Measurements from ENCODE around the gene NTRK3.

DNA sequence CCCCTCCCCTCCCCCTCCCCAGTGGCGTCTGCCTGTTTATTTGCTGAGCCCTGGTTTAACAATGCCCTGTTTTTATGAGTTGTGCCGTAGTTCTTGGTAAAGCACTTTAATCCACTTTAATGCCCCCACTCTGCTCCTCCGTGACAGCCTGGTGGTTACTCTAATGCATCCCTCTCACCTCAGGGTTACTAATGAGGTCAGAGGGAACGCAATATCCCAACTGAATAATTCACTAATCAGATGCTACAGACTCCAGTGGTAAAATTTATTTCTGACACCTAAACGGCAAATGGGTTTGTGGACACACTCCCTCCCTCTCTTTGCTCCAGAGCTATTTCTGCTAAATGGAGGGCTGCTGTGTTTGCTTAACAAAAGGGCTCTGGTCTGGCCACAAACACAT lies 26.1 kb upstream of the NTRK3 start:
- TF ChIP-seq POLR2A (IDR thresholded peaks at IDR 0.05; ENCODE audit: control extremely low read depth in 1 of 2, low read depth in 2 of 2, low read length in 2 of 2) (no peak), RAD21 (IDR thresholded peaks at IDR 0.05 in 1 of 2, conservative IDR thresholded peaks at IDR 0.05 in 1 of 2; ENCODE audit: low read depth in 2 of 2, low read length in 2 of 2) (no peak), GABPA (IDR thresholded peaks at IDR 0.05; ENCODE audit: borderline replicate concordance, insufficient read depth, low read length) (no peak), TEAD4 (IDR thresholded peaks at IDR 0.05; ENCODE audit: low read depth, low read length) (no peak), KDM1A (IDR thresholded peaks at IDR 0.05; ENCODE audit: borderline replicate concordance, low read length) (no peak), EZH2 (IDR thresholded peaks at IDR 0.05; ENCODE audit: low read depth, low read length, severe bottlenecking) (no peak), BRCA1 (IDR thresholded peaks at IDR 0.05; ENCODE audit: low read depth, low read length) (no peak), ATF3 (IDR thresholded peaks at IDR 0.05; ENCODE audit: insufficient read depth, low read depth, low read length) (no peak), RBBP5 (IDR thresholded peaks at IDR 0.05; ENCODE audit: borderline replicate concordance, low read depth, low read length) (no peak), JUND (IDR thresholded peaks at IDR 0.05; ENCODE audit: low read length) (no peak), ZNF274 (IDR thresholded peaks at IDR 0.05; ENCODE audit: borderline replicate concordance, extremely low read depth, low read length) (no peak)
- TF ChIP-seq, protein P1, sequence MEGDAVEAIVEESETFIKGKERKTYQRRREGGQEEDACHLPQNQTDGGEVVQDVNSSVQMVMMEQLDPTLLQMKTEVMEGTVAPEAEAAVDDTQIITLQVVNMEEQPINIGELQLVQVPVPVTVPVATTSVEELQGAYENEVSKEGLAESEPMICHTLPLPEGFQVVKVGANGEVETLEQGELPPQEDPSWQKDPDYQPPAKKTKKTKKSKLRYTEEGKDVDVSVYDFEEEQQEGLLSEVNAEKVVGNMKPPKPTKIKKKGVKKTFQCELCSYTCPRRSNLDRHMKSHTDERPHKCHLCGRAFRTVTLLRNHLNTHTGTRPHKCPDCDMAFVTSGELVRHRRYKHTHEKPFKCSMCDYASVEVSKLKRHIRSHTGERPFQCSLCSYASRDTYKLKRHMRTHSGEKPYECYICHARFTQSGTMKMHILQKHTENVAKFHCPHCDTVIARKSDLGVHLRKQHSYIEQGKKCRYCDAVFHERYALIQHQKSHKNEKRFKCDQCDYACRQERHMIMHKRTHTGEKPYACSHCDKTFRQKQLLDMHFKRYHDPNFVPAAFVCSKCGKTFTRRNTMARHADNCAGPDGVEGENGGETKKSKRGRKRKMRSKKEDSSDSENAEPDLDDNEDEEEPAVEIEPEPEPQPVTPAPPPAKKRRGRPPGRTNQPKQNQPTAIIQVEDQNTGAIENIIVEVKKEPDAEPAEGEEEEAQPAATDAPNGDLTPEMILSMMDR (IDR thresholded peaks at IDR 0.05; ENCODE audit: control extremely low read depth in 1 of 3, insufficient read depth in 1 of 3, low read depth in 1 of 3, low read length in 3 of 3) = no peak
- TF ChIP-seq, protein P2, sequence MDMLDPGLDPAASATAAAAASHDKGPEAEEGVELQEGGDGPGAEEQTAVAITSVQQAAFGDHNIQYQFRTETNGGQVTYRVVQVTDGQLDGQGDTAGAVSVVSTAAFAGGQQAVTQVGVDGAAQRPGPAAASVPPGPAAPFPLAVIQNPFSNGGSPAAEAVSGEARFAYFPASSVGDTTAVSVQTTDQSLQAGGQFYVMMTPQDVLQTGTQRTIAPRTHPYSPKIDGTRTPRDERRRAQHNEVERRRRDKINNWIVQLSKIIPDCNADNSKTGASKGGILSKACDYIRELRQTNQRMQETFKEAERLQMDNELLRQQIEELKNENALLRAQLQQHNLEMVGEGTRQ (IDR thresholded peaks at IDR 0.05; ENCODE audit: low read length) = no peak
